T-helper 1 cell (primary cell): Measurements from ENCODE around the gene CLEC3A.
"Not testable (repeated sequence)": the region's sequence is repeated elsewhere in the genome, so short reads cannot be mapped to it uniquely, and the experiment has no call there.

Experiments
- DNase-seq, 5 donors: peaks; one replicate each; pipeline ENCODE4 v3.0.0-alpha.2; 2012 to 2020
- total RNA-seq, 4 donors: gene quantifications; one replicate each; lab custom pipeline; 2026; lab: John Stamatoyannopoulos, UW

CLEC3A gene
- total RNA-seq = 0 reads per million in 4 donors

- no peak for DNase-seq
These were observed at the start of gene CLEC3A for GRCh38 chr16:78022347-78023060. Gene CLEC3A (plus strand): TSS chr16:78022548. CDS start chr16:78022627, 79 bp downstream.

GRCh38 chr16:77974883-77975282, 47.5 kb upstream of the CLEC3A start:
- no peak for DNase-seq

GRCh38 chr16:77975942-77976341, 46.4 kb upstream of the CLEC3A start:
- no peak for DNase-seq

GRCh38 chr16:77977339-77977738, 45.0 kb upstream of the CLEC3A start:
- no peak for DNase-seq

- no peak for DNase-seq
These were observed 37.2 kb upstream of the CLEC3A start for GRCh38 chr16:77985111-77985510.

- no peak for DNase-seq
These were observed 36.2 kb upstream of the CLEC3A start for GRCh38 chr16:77986011-77986740.

GRCh38 chr16:77987810-77988209, 34.5 kb upstream of the CLEC3A start:
- no peak for DNase-seq

GRCh38 chr16:77989846-77990245, 32.5 kb upstream of the CLEC3A start:
- no peak for DNase-seq

- DNase-seq = no peak
These were observed 30.6 kb upstream of the CLEC3A start for GRCh38 chr16:77991701-77992100.

- DNase-seq = not testable (repeated sequence)
These were observed 30.0 kb upstream of the CLEC3A start for GRCh38 chr16:77992381-77992780.

GRCh38 chr16:77993111-77993985, 29.0 kb upstream of the CLEC3A start:
- DNase-seq = no peak

- DNase-seq = no peak
These were observed 26.4 kb upstream of the CLEC3A start for GRCh38 chr16:77995843-77996455.

GRCh38 chr16:77998350-77999023, 23.9 kb upstream of the CLEC3A start:
- no peak for DNase-seq

- DNase-seq = no peak
These were observed 20.8 kb upstream of the CLEC3A start for GRCh38 chr16:78001451-78002025.

- DNase-seq = peak; percentile 13 to 73 (median 27)
These were observed 19.3 kb upstream of the CLEC3A start for GRCh38 chr16:78002915-78003538.

- no peak for DNase-seq
These were observed 17.8 kb upstream of the CLEC3A start for GRCh38 chr16:78004517-78004916.

GRCh38 chr16:78005881-78006280, 16.5 kb upstream of the CLEC3A start:
- no peak for DNase-seq

- no peak for DNase-seq
These were observed 15.2 kb upstream of the CLEC3A start for GRCh38 chr16:78007121-78007520.

GRCh38 chr16:78024159-78024558, 1.8 kb downstream of the CLEC3A start:
- DNase-seq = no peak

- DNase-seq = no peak
These were observed 3.3 kb downstream of the CLEC3A start for GRCh38 chr16:78025631-78026030.

- no peak for DNase-seq
These were observed 5.7 kb downstream of the CLEC3A start for GRCh38 chr16:78028018-78028417.
